Measurements from ENCODE around the gene PPDPF. TPM values are rescaled to one million over a fixed set of nuclear protein-coding genes. Genes with fewer than 3 reads are reported as not detected.
A peak's percentile ranks its signal among the peaks of the same experiment; 100 is the strongest.

PPDPF gene
- total and polyA plus RNA-seq, 2 donors (not counting 1 experiment from before 2014, with no cell fraction given), result 34.0 to 58.0 TPM

GRCh38 chr20:63496596-63497120, 23.9 kb upstream of the PPDPF start:
- TF ChIP-seq, protein P1, sequence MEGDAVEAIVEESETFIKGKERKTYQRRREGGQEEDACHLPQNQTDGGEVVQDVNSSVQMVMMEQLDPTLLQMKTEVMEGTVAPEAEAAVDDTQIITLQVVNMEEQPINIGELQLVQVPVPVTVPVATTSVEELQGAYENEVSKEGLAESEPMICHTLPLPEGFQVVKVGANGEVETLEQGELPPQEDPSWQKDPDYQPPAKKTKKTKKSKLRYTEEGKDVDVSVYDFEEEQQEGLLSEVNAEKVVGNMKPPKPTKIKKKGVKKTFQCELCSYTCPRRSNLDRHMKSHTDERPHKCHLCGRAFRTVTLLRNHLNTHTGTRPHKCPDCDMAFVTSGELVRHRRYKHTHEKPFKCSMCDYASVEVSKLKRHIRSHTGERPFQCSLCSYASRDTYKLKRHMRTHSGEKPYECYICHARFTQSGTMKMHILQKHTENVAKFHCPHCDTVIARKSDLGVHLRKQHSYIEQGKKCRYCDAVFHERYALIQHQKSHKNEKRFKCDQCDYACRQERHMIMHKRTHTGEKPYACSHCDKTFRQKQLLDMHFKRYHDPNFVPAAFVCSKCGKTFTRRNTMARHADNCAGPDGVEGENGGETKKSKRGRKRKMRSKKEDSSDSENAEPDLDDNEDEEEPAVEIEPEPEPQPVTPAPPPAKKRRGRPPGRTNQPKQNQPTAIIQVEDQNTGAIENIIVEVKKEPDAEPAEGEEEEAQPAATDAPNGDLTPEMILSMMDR (conservative IDR thresholded peaks at IDR 0.05 in 1 of 2, IDR thresholded peaks at IDR 0.05 in 1 of 2; ENCODE audit: low read depth in 1 of 2, low read length in 2 of 2), result no peak
- TF ChIP-seq EZH2 (IDR thresholded peaks at IDR 0.05; ENCODE audit: low read length, missing control alignments), result no peak
- Histone ChIP-seq H3K4me3 (replicated peaks in 1 of 4; ENCODE audit: control extremely low read depth in 1 of 4, insufficient read depth in 1 of 4, low read depth in 3 of 4, low read length in 4 of 4) (peak overlapping the region in 1 of 4 experiments; percentile 33), H3K4me1 (ENCODE audit: control insufficient read depth, extremely low read depth, insufficient read depth, low read length) (no peaks in the 10 kb centered on the region), H3K9ac (ENCODE audit: insufficient read depth, low read length) (no peak overlapping the region), H3K27ac (ENCODE audit: insufficient read depth, low read length) (no peak overlapping the region), H3K79me2 (ENCODE audit: control insufficient read depth, insufficient read depth, low read length) (no peaks in the 10 kb centered on the region), H3K9me3 (ENCODE audit: control insufficient read depth, insufficient read depth, low read depth, low read length) (no peaks in the 10 kb centered on the region), H4K20me1 (ENCODE audit: control insufficient read depth, extremely low read depth, insufficient read depth, low read length) (no peaks in the 10 kb centered on the region), H3K4me2 (ENCODE audit: extremely low read depth, insufficient read depth, low read length) (no peak overlapping the region), H2AFZ (ENCODE audit: low read length) (no peak overlapping the region), H3K27me3 (ENCODE audit: control insufficient read depth, insufficient read depth, low read length) (peaks cover 5% of the 10 kb centered on the region), H3K36me3 (ENCODE audit: control insufficient read depth, insufficient read depth, low read length) (no peaks in the 10 kb centered on the region)
- DNase-seq (ENCODE audit: low read depth in 2 of 2), result no peak

DNA sequence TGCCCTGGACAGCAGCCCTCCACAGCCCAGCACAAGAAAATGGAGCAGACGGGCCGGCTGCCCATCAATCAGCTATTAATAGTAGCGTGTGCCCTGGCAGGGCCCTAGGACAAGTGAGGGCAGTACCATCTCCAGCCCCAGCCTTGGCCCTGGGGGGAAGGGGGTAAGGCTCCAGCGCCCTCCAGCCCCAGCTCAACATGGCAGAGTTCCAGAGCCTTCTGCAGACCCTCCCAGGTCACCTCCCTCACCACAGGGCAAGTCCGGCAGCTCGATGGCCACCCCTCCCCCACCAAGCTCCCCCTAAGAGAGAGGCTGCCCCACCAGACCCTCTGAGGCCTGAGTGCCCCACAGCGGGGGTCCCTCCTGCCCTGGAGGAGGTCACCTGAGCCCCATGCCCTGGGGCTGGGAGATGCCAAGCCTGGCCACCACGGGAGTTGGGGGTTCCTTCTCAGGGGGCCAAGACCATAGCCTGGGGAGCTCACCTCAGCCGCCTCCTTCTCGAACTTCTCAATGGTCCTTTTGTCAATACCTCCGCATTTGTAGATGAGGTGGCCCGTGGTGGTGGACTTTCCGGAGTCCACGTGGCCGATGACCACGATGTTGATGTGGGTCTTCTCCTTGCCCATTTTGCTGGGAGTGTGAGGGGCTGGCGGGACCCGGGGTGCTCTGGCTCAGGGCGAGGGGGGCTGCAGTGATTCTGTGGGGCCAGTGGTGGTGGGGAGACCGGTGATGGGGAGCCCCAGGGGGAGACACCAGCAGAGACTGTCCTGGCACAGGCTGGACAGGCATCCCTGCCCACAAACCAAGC, 23.2 kb upstream of the PPDPF start:
- no peaks in the 10 kb centered on the region for H3K36me3 ChIP-seq (ENCODE audit: control insufficient read depth, insufficient read depth, low read length)
- H3K79me2 ChIP-seq (ENCODE audit: control insufficient read depth, insufficient read depth, low read length), result no peaks in the 10 kb centered on the region
- H3K9me3 ChIP-seq (ENCODE audit: control insufficient read depth, insufficient read depth, low read depth, low read length), result no peaks in the 10 kb centered on the region
- H3K27me3 ChIP-seq (ENCODE audit: control insufficient read depth, insufficient read depth, low read length), result peaks cover 5% of the 10 kb centered on the region
- no peak overlapping the region for H3K27ac ChIP-seq (ENCODE audit: insufficient read depth, low read length)
- DNase-seq (ENCODE audit: low read depth in 2 of 2), result no peak
- H3K4me3 ChIP-seq (replicated peaks in 1 of 4; ENCODE audit: control extremely low read depth in 1 of 4, insufficient read depth in 1 of 4, low read depth in 3 of 4, low read length in 4 of 4), result no peak overlapping the region
- H2AFZ ChIP-seq (ENCODE audit: low read length), result no peak overlapping the region
- H4K20me1 ChIP-seq (ENCODE audit: control insufficient read depth, extremely low read depth, insufficient read depth, low read length), result no peaks in the 10 kb centered on the region
- H3K4me2 ChIP-seq (ENCODE audit: extremely low read depth, insufficient read depth, low read length), result no peak overlapping the region
- TF ChIP-seq, protein P1 (conservative IDR thresholded peaks at IDR 0.05 in 1 of 2, IDR thresholded peaks at IDR 0.05 in 1 of 2; ENCODE audit: low read depth in 1 of 2, low read length in 2 of 2), result no peak
- TF ChIP-seq EZH2 (IDR thresholded peaks at IDR 0.05; ENCODE audit: low read length, missing control alignments), result no peak
- no peaks in the 10 kb centered on the region for H3K4me1 ChIP-seq (ENCODE audit: control insufficient read depth, extremely low read depth, insufficient read depth, low read length)
- H3K9ac ChIP-seq (ENCODE audit: insufficient read depth, low read length), result no peak overlapping the region

GRCh38 chr20:63497946-63498935, 22.3 kb upstream of the PPDPF start:
- no peaks in the 10 kb centered on the region for H3K79me2 ChIP-seq (ENCODE audit: control insufficient read depth, insufficient read depth, low read length)
- peaks cover 5% of the 10 kb centered on the region for H3K27me3 ChIP-seq (ENCODE audit: control insufficient read depth, insufficient read depth, low read length)
- no peak overlapping the region for H2AFZ ChIP-seq (ENCODE audit: low read length)
- no peaks in the 10 kb centered on the region for H3K9me3 ChIP-seq (ENCODE audit: control insufficient read depth, insufficient read depth, low read depth, low read length)
- DNase-seq (ENCODE audit: low read depth in 2 of 2), result peak; percentile 17 to 42
- H3K9ac ChIP-seq (ENCODE audit: insufficient read depth, low read length), result no peak overlapping the region
- no peak overlapping the region for H3K27ac ChIP-seq (ENCODE audit: insufficient read depth, low read length)
- H3K36me3 ChIP-seq (ENCODE audit: control insufficient read depth, insufficient read depth, low read length), result no peaks in the 10 kb centered on the region
- H3K4me3 ChIP-seq (replicated peaks in 1 of 4; ENCODE audit: control extremely low read depth in 1 of 4, insufficient read depth in 1 of 4, low read depth in 3 of 4, low read length in 4 of 4), result no peak overlapping the region
- TF ChIP-seq, protein P1 (conservative IDR thresholded peaks at IDR 0.05 in 1 of 2, IDR thresholded peaks at IDR 0.05 in 1 of 2; ENCODE audit: low read depth in 1 of 2, low read length in 2 of 2), result no peak
- no peak for TF ChIP-seq EZH2 (IDR thresholded peaks at IDR 0.05; ENCODE audit: low read length, missing control alignments)
- no peaks in the 10 kb centered on the region for H4K20me1 ChIP-seq (ENCODE audit: control insufficient read depth, extremely low read depth, insufficient read depth, low read length)
- no peak overlapping the region for H3K4me2 ChIP-seq (ENCODE audit: extremely low read depth, insufficient read depth, low read length)
- H3K4me1 ChIP-seq (ENCODE audit: control insufficient read depth, extremely low read depth, insufficient read depth, low read length), result no peaks in the 10 kb centered on the region
